Measurements from ENCODE around the gene ATP8B3.

The ATP8B3 gene

DNA sequence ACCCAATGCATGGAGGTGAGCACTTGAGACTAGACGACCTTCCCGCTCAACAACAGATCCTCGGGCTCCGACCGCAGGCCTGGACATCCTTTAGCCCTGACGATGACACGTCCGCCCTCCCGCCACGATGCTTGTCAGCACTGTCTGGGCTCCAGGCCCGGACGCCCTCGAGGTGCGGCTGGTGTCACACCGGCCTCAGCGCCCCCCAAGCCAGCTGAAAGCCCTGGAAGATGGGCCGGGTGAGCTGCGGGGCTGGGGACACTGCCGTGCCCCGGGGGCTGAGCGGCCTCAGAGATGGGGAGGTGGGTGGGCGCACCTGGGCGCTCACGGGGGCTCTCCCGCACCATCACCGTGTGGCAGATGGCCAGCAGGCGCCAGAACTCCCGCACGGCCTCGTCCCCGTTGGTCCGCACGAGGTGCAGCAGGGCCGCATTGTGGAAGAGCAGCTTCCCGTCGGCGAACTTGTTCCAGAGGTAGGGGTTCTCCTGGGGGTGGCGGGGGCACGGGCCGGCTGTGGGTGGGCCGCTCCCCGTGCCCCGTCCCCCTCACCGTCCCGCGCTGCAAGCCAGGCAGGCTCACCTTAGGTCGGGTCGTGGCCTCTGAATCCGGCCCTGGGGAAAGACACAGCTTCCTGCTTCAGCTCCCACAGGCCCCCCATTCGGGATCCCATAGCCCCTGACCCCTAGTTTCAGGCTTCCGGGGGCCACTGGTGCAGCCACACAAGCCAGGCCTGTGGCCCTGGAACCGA lies 15.5 kb downstream of the ATP8B3 start:
- no peak for DNase-seq (ENCODE audit: low read depth, low spot score)

DNA sequence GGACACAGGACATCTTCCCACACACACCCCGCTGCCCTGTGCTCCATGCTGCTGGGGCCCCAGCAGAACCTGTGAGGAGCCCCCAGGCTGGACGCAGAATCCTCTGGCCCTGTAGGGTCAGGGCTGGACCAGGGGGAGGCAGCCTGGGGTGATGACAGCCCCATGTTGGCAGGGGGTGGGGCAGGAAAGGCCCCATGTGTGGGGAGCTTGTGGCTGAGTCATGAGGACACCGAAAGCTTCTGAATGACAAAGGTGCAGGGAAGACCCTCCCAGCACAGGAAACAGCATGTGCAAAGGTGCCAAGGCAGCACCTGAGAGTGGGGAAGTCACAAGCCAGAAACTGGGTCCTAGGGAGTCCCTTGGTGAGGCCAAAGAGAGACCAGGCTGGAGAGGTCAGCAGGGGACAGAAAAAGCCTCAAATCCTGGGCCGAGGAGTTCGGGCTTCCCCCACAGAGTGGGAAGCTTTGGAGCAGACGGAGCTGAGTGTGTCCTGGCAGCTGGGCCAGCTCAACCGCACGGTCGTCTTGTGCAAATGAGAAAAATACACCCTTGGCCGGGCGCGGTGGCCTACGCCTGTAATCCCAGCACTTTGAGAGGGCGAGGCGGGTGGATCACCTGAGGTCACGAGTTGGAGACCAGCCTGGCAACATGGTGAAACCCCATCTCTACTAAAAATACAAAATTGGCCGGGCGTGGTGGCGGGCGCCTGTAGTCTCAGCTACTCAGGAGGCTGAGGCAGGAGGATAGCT lies 17.5 kb downstream of the ATP8B3 start:
- no peak for DNase-seq (ENCODE audit: low read depth, low spot score)

DNA sequence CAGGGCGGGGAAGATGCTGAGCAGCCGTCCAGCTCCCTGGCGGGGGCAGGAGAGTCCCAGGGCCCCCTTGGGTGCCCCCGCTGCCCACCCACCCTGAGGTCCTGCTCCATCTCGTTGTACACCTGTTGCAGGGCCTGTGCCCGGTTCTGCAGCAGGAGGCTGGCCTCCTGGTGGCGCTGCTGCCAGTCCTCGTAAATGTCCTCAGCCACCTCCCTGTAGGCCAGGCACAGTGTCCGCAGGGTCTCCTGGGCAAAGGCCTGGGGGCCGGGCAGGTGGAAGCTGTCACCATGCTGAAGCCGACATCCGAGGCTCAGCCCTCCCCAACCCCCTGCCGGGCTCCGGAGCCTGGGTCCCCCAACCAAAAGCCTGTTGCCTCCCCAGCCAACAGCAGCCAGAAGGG lies 20.2 kb downstream of the ATP8B3 start:
- DNase-seq (ENCODE audit: low read depth, low spot score) = no peak

DNA sequence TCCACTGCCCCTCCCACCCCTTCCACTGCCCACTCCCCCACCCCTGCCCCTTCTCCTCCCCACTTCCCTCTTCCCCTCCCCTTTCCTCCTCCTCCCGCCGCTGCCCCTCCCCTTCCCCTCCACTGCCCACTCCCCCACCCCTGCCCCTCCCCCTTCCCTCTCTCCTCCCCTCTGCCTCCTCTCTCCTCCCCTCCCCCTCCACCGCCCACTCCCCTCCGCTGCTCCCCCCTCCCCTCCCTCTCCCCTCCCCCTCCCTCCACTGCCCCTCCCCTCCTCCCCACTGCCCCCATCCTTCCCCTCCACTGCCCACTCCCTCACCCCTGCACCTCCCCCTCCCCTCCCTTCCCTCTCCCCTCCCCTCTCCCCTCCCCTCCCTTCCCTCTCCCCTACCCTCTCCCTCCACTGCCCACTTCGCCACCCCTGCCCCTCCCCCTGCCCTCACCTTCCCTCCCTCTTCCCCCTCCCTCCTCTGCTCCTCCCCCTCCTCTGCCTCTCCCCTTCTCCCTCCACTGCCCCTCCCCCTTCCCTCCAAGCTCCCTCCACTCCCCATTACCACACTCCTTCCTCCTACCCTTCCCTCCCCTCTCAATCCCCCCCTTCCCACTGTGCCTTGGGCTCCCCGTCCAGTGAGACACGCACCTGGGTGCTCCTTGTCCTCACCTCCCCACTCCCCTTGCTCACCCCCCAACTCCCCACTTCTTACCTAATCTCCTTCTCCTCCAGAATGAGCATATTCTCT lies 21.9 kb downstream of the ATP8B3 start:
- DNase-seq (ENCODE audit: low read depth, low spot score) = no peak

DNA sequence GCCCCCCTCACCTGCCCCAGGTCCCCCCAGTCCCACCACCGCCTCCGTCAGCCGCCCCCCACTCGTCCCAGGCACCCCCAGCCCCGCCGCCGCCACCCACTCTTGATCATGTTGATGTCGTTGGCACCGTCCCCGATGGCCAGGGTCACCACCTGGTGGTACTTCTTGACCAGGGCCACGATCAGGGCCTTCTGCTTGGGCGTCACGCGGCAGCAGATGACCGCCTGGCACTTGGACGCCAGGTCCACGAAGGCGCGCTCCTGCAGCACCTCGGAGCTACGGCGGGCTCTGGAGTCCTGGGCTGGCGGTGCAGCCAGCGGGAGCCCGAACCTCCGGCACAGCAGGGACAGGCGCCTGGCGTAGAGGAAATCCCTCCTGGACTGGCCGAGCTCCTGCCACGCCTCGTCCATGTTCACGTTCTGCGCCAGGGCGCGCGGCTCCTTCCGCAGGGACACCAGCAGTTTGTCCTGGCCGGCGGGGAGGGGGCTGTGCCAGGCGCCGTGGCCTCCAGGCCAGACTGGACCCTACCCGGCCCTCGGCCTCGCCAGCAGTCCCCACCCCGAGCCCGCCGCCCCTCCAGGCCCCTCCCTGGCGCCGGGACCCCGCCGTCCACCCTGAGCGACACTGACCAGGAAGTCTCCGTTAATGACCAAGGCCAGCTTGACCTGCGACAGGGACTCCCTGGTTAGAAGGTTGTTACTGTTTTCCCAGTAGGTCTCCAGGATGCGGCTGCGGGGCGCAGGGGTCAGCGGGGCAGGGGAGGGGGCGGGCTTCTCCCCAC lies 22.6 kb downstream of the ATP8B3 start:
- DNase-seq (ENCODE audit: low read depth, low spot score) = no peak

DNA sequence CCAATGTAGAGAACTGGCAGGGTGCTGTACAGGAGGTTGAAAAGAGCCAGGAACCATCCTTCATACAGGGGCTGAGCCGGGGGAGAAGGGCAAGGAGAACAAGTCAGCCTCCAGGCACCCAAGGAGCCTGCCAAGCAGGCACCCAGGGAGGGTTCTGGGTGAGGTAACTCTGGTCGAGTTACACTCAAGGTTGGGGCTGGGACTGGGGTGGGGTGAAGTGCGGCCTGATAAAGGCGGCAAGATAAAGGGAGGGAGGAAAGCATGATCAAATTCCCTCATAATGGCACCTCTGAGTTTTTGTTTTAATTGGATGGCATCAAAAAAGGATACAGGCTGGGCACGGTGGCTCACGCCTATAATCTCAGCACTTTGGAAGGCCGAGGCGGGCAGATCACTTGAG lies 25.0 kb downstream of the ATP8B3 start:
- DNase-seq (ENCODE audit: low read depth, low spot score) = no peak

DNA sequence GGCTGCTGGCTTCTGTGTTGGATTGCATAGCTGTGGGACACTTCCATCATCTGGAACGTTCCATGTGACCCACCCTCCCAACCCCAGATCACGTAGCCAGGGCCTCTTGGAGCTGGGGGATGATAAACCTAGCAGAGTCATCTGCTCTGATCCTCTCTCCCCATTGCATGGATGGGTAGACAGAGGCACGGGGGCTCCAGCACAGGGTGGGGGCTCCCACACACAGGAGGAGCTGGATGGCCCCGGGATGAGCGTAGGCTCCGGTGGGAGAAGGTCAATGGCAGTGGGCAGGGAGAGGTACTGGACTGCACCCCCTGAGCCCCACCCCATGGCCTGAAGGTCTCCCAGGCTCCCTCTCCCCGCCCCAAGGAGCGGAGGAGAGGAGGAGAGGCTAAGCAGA lies 25.4 kb downstream of the ATP8B3 start:
- no peak for DNase-seq (ENCODE audit: low read depth, low spot score)

DNA sequence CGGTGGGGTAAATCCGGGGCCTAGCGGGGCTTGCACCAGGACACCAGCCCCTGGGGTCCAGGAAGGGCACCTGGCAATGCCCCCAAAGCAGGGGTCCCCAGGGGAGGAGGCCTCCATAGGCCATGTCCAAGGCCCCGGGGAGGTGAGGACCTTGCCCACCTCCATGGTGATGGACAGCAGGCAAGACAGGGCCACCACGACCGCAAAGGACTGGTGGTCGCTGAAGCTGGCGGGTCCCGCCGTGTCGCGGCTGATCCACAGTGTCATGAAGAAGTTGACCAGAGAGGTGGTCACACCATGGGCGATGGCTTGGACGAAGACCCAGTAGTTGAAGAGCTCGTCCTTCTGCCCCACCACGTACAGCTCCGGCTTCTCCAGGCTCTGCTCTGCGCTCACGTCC lies 26.8 kb downstream of the ATP8B3 start:
- no peak for DNase-seq (ENCODE audit: low read depth, low spot score)

DNA sequence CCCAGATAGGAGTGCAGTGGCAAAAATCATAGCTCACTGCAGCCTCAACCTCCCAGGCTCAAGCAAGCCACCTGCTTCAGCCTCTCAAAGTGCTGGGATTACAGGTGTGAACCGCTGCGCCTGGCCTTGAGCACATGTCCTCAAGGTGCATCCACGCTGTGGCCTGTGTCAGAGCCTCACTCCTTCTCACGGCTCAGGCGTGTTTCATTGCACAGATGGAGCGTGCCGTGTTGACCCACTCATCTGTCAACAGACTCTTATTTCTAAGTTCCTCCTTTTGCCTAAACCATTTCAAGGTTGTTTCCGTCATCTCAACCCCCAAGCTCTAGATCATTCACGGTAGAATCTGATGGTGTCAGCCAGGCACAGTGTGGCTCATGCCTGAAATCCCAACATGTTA lies 28.2 kb downstream of the ATP8B3 start:
- DNase-seq (ENCODE audit: low read depth, low spot score) = no peak

DNA sequence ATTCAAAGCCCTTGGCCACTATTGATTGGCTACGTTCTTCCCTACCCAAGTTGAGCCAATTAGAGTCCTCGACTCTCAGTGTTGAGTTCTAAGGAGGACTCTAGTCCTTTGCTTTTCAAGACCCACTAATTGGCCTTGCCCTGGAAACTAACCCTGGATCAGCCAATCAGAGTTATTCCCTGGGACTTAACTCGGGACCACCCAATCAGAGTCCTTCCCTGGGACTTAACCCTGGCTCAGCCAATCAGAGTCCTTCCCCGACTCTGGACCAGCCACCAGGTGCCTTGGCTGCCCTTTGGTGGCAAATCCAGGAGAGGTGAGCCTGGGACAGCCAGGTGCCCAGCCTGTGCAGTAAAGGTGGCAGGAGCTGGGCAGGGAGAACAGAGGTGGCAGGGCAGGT lies 28.7 kb downstream of the ATP8B3 start:
- DNase-seq (ENCODE audit: low read depth, low spot score) = no peak

DNA sequence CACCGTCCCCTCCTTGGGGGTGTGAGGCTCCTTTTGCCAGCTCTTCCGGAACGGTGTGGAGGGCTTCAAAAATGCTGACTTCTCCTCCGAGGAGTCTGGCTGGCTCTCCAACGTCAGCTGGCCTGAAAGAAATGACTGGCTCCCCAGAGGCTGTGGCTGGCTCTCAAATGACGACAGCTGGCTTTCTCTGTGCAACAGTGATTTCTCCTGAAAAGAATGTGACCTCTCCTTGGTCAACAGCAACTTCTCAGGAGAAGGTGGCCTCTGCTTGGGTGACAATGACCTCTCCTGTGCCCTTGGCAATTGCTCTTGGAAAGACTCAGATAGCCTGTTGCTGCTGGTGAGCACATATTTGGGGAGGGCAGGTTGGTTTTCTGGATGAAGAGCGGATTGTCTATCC lies 29.6 kb downstream of the ATP8B3 start:
- DNase-seq (ENCODE audit: low read depth, low spot score) = no peak

DNA sequence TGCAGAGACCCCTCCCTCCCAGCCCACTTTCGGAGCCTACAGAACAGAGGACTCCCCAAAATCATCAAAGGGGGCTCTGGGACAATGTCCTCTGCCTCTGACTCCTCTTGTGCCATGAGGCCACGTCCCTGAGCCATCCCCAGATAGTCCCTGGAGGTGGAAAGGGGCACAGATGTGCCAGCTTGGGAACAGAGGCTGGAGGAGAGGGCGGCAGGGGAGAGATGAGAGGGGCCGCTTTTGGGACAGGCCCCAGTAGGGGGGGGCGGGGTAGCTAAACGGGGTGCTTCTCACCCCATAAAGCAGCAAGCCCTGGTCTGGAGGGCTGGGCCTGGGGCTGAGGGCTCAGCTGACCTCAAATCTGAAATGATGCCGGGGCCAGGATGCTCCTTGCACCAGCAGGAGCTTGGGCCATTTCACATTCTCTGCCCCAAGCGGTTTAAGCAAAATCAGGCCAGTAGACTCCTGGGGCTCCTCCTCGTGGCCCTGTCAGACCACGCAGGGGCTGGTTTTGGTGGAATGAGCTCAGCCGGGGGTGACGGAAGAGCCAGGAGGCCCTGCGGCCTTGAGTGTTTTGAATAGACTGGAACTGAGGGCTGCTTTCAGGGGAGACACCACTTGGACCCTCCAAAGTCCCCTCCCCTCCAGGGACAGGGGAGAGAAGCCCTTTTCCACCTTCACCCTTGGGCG lies 31.7 kb downstream of the ATP8B3 start:
- DNase-seq (ENCODE audit: low read depth, low spot score) = no peak

DNA sequence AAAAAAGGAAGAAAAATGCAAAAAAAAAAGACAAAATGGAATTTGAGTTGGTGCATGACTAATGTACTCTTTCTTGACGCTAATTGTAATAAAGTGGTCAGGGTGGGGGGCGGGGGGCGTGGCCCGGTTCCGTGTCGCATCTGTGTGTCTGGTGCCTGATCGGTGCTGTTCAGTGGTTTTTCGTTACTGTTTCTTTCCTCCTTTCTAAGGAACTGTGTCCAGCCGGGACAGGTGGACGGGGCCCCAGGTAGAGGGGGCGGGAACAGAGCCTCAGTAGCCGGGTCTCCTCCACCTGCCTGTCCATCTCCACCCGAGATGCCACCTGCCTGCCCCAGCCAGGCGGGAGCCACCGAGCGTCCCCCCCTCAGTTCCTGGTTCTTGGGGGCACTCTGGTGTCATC lies 32.5 kb downstream of the ATP8B3 start:
- no peak for DNase-seq (ENCODE audit: low read depth, low spot score)

DNA sequence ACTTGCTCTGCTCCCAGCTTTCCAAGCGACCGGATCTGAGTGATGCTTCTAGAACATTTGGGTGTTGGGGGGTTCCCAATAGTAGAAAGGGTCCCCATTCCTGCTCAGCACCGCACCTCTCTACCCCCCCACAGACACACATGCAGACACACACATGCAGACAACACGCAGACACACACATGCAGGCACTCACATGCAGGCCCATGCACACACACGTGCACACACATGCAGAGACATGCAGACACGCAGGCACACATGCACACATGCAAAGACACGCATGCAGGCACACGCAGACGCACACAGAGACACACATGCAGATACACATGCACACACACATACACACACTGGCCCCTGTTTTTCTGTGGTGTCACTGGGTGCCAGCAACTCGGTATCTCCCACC lies 34.9 kb downstream of the ATP8B3 start:
- no peak for DNase-seq (ENCODE audit: low read depth, low spot score)

DNA sequence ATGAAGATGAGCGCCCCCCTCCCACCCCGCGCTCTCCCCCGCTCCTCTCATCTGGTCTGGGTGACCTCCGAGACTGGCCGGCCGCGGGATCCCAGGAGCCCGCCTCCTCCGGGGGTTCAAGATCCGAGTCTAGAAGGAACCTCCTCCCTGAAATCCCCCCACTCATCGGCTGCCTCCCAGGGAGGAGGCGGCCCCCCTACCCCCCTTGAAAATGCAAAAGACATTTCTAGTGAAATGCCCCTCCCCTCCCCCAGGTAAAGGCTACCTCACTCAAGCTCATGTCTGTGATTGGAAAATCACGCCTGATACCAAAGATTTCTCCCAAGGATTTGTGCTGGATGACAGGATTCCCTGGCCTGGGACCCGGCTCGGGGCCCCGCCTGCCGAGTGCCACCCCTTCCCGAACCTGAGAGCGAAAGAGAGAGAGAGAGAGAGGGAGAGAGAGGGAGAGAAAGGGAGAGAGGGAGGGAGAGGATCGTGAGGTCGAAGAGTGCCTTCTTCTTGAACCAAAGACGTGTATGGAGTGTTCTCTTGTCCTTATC lies 35.4 kb downstream of the ATP8B3 start:
- no peak for DNase-seq (ENCODE audit: low read depth, low spot score)

DNA sequence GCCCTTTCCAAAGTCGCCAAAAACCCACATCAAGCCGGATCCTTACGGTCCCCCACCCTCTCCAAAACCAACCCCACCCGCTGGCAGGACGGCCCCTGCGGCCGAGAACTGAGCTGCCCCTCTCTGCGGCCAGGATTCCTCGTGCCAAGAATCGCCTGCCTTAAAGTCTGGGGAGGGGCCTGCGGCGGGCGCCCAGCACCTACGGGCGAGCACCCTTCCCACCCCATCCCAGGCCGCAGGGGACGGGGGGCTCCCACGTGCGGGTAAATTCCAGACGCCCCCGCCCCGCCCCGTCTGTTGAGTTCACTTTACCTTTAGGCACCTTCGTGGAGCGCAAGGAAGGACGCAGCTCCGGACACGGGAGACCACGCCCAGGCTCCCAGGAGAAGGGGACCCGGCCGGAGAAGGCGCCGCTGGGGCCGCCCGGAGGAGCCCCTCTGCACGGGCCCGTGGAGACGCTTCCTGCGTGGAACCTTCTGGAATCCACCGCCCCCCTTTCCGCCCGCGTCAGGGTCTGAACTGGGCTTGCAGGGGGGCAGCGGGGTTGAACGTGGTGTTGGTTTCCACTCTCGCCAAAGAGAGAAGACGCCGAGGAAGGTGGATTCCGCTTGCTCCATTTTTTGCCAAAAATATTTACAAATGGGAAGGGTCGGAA lies 36.0 kb downstream of the ATP8B3 start:
- no peak for DNase-seq (ENCODE audit: low read depth, low spot score)

DNA sequence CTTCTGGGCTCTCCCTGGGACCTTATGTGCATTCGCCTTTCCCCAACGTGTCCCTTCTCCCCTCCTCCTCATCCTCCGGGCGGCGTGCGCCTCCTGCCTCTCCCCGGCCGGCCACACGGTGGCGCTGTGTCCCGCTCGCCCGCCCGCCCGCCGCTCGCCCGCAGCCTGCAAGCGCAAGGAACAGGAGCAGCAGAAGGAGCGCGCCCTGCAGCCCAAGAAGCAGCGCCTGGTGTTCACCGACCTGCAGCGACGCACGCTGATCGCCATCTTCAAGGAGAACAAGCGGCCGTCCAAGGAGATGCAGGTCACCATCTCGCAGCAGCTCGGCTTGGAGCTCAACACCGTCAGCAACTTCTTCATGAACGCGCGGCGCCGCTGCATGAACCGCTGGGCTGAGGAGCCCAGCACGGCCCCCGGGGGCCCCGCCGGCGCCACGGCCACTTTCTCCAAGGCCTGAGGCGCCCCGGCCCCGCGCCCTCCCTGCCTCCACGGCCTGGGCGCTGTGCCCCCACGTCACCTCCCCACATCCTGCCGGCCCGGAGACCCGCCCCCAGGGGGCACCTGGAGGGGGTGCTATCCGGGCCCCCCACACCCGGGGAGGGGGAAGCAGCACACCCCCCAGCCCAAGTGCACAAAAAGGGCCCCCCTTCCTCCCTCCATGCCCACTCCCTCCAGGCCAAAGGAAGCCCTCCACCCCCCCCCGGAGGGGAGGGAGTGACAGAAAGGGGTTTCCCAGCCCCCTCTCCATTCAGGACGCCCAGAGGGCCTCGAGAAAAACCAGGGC lies 36.9 kb downstream of the ATP8B3 start:
- DNase-seq (ENCODE audit: low read depth, low spot score) = no peak

DNA sequence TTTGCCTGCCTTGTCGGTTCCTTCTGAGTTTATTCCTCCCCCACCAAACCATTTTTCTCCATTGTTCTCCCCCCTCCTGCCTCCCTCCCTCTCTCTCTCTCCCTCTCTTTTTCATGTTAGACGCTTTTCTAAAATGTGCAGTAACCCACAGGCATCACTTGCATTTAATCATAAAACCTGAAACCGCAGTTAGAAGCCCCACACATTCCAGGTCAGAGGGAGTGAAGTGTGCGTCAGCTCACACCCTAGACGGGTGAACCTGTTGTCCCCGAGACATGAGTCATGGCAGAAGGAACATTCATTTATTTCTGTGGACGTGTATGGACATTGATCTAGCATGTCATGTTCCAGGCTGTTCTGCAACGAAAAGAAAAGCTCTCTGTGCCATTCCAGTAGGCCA lies 38.9 kb downstream of the ATP8B3 start:
- DNase-seq (ENCODE audit: low read depth, low spot score) = no peak

DNA sequence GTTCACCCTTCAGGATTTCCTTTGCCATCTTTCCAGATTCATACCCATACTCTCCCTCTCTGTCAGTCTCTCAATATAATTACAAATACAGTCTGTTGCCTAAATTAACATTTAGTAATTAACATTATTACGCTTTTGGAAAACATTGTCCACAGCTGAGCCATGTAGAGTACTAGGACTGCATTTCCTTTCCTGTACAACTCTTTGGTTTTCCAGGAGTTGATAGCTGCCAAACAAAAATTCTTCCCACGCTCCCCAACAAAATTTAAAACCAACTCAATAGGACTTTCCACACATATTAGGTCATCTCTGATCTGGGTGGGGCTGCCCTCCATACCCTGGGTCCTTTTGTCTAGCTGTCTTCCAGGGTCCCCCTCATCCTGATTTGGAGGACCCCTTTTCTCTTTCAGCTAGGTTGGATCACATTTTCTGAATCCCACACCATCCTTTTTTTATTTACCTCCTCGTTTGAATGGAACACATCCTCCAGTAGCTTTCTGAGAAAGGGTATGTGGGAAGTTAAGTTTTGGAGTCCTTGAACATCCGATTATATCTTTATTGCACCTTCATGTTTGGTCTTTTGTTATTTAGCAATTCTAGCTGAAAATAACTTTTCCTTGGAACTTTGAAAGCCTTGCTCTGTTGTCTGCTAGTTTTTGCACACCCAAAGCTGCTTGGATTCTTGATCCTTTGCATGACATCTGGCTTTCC lies 41.1 kb downstream of the ATP8B3 start:
- no peak for DNase-seq (ENCODE audit: low read depth, low spot score)

Measured in iPS DF 19.7 (cell line).